Measurements from ENCODE around the gene ITSN2.
A peak's percentile ranks its signal among the peaks of the same experiment; 100 is the strongest.

The ITSN2 gene

DNA sequence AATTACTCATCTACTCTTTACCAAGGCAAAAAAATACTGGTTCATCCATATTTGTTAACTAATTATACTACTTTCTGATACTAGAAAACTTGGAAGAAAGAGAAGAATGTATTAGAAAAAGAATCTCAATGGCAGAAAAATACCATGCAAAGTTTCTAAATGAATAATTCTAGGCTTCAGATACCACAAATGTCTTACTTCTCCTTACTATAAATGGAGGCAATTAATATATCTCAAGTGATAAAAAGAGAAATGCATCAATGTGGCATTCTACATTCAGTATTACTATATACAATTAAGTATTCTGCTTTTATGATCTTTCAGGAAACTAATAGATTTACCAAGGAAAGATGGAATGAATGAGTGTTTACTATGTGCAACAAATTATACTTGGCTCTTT is 85.5 kb downstream of the ITSN2 start:
- FAIRE-seq (no peak), DNase-seq (ENCODE audit: insufficient read length, low spot score) (no peak)

DNA sequence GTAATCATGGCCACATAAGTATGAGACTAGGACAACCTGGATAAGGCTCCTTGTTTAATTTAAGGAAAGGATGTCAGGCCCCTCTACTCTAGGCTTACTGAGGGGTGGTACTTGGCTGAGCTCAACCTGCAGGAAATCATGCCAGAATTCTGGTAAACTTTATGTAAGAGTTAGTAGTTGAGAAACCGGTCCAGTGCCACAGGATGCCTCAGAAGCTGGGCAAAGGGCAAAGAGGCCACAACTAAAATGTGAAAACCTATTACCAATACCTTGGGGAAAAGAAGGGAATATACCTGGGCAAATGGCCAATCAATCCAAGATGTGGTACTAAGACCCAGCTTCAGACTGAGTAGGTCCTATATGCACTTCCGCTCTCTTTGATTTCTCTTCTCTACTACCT is 86.7 kb downstream of the ITSN2 start:
- DNase-seq (ENCODE audit: insufficient read length, low spot score) (no peak), FAIRE-seq (no peak)

DNA sequence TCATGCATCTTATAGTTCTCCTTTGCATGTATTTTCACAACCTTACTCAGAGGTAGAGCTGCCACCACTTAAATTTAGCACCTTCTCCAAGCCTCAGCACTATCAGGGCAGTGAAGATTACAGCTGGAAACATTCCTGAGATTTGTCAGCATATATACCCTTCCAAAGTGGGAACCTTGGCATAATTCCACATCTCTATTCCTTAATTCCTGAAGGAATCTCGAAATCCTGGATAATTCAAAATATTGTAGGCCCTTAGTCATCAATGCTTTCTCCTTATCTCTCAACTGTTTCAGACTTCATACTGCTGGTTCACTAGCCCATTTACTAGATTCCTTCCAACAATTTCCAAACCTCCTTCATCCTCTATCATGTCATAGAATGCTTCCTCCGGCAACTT is 87.4 kb downstream of the ITSN2 start:
- DNase-seq (ENCODE audit: insufficient read length, low spot score) (no peak), FAIRE-seq (no peak)

DNA sequence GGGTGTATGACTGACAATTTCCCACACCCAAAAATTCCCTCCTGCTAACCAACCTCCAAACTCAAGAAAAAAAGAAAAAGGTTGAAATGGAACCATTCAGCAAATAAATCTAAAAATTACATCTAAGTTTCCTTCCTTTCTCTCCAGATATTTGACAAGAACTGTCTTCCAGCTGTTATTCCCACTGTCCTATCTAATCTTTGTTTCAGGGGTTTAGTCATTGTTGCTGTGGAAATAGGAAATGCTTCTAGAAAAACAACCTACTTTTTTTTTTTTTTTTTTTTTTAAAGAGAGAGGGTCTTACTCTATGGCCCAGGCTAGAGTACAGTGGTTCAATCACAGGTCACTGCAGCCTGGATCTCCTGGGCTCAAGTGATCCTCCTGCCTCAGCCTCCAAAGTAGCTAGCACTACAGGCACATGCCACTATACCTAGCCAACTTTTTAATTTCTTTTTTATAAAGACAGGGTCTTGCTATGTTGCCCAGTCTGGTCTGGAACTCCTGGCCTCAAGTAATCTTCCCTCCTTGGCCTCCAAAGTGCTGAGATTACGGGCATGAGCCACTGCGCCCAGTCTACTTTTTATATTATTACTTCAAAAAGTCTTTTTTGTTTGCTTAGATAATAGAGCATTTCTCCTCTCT is 88.1 kb downstream of the ITSN2 start:
- no peak for DNase-seq (ENCODE audit: insufficient read length, low spot score)
- no peak for FAIRE-seq

DNA sequence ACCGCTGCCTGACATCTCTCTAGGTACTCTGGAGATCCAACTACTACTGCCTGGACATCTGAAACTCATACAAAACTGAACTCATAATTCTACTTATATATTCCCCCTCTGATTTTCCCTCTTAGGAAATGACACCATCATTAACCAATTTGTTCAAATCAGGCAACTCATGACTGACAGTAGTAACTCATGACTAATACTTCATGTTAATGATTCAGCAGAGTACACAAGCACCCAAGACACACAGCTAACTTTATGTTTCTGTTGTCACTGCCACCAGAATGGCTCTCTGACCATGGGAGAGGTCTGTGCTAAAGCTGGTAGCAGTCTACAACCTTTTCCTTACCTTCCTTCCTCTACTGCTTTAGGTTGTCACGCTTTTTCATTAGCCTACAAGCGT is 91.1 kb downstream of the ITSN2 start:
- no peak for DNase-seq (ENCODE audit: insufficient read length, low spot score)
- peak; percentile 36 for FAIRE-seq

DNA sequence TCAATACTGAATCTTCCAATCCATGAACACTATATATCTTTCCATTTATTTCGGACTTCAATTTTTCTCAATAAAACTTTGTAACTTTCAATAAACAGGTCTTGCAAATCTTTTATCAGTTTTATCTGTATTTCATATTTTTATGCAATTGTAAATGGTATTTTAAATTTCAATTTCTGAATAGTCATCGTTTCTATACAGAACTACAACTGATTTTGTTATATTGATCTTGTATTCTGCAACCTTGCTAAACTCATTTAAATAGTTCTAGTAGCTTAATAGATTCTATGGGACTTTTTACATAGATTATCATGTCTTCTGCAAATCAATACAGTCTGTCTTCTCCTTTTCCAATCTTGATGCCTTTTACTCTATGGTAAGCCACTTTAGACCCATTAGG is 95.1 kb downstream of the ITSN2 start:
- FAIRE-seq = no peak
- no peak for DNase-seq (ENCODE audit: insufficient read length, low spot score)

DNA sequence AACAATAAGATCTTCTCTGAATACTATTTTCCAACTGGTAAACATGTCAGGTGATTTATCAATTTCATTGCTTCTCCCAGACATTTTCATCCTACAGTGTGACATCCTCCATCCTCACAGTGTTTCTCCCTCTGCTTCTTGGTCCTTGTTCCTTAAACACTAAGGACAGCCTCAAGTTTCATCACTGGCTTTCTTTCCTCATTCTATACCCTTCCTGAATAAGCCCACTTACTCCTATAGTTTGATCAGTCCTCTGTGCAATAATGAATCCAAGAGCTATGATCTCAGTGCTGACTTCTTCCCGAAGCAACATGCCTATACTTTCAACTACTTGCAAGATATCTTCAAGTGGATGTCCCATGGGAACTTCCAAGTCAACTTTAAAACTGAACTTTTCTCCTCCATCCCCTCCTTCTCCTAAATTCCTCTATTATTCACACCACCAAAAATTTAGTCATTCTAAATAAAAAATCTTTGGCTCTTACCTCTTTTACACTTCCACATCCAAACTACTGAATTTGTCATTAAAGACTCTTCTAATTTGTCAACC is 97.8 kb downstream of the ITSN2 start:
- DNase-seq (ENCODE audit: insufficient read length, low spot score) (no peak), FAIRE-seq (no peak)

DNA sequence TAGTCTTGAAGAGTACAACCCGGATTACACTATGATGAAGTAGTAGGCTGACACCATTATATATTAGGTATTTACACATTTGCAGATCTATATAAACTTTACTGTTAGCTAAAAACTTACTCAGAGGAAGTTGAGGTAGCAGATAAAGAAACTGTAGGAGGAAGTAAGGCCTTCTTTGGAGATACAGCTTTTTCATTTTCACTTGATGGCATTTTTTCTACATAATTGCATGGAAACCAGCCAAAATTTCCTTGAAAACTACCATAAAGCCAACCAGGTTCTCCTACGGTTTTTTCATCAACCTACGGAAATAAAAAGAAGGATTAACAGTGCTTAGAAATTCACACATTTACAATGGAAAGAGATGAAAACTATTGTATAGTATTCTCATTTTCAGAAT is 98.9 kb downstream of the ITSN2 start:
- DNase-seq (ENCODE audit: insufficient read length, low spot score) (no peak), FAIRE-seq (no peak)

DNA sequence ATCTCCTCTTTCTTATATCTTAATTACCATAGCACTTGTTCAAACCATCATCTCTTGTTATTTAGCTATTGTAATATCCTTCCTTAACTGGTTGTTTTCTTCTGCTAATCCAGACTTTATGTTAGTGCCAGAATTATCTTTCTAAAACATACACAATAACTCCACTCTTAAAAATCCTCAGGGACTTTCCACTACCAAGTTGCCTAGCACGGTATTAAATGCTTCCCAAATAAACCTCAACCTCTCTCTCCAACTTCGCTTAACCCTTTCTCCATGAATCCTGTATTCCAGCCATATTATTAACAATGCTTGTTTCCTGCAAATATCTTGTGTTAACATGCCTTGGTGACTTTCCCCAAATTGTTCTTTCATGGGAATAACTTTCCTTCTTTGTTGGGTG is 101.0 kb downstream of the ITSN2 start:
- no peak for DNase-seq (ENCODE audit: insufficient read length, low spot score)
- no peak for FAIRE-seq

DNA sequence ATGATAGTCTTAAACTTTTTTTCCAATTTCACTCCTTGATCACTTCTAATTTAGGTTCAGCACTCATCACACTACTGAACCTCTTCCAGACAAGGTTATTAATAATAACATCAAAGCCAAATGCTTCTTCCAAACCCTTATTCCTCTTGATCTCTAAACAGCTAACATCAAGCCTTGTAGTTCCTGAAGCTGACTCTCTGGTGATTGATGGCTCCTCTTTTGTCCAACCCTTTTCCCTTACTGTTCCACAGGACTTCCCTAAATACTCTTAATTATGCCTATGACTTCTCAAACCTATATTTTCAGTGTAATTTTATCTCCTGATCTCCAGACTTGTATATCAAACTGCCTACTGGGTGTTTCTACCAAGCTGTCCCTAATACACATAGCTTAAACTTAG is 101.6 kb downstream of the ITSN2 start:
- FAIRE-seq = no peak

DNA sequence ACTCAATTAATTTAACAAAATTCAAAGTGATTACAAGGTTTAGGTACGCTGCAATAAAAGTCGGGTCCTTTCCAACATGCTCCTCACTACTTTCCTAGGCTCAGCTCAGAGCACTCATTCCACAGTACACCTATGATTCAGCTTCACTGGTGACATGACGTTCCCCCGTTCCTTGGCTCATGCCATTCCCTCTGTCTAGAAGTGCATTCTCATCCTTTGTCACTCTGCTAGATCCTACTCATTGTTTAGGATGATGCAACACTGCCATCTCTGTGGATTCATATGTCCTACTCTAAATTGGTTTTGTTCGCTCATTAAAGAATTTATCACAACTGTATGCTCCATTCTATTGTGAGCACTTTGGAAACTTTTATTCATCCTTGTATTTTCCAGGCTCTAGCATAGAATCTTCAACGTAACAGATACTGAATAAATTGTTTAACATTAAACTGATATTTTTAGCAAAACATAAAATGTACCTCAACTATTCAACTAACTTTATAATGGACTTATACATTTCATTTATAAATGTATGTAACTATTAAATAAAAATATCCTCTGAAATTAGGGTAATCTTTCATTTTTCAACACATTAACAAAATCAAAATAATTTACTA is 106.9 kb downstream of the ITSN2 start:
- FAIRE-seq (no peak), DNase-seq (ENCODE audit: insufficient read length, low spot score) (no peak)

More for the DNA sequence above, 101.6 kb downstream of the ITSN2 start:
- DNase-seq (ENCODE audit: insufficient read length, low spot score) = no peak

DNA sequence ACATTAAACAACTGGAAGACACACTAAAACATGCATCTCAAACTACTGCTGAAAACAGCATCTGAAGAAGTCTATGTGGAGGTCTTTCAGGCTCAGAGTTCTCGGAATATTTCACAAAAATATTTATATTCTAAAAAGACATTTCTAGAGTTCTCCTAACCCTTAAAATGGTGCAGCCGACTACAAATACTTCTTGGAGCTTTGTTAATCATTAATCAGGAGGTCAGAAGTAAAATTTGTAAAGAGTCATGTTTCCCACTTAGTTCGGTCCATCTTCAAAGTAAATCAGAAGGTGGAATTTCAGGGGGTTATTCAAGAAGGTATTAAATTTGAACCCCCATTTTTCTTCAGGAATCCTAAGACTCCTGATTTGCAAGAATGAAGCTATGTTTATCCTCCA is 112.7 kb downstream of the ITSN2 start:
- DNase-seq (ENCODE audit: insufficient read length, low spot score) = no peak
- no peak for FAIRE-seq

DNA sequence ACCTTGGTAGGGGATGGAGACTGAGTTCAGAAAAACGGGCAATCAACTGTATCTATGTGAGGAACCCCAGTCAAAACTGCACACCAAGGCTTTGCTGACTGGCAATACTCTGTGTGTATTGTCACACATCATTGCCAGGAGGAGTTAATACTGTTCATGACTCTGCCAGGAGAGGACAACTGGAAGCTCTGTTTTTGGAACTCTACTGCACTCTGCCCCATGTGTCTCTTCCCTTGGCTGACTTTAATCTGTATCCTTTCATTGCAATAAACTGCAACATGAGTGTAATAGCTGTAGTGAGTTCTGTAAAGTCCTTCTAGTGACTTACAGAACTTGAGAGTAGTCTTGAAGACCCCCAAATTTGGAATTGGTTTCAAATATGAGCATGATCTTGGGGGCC is 113.2 kb downstream of the ITSN2 start:
- FAIRE-seq = no peak

DNA sequence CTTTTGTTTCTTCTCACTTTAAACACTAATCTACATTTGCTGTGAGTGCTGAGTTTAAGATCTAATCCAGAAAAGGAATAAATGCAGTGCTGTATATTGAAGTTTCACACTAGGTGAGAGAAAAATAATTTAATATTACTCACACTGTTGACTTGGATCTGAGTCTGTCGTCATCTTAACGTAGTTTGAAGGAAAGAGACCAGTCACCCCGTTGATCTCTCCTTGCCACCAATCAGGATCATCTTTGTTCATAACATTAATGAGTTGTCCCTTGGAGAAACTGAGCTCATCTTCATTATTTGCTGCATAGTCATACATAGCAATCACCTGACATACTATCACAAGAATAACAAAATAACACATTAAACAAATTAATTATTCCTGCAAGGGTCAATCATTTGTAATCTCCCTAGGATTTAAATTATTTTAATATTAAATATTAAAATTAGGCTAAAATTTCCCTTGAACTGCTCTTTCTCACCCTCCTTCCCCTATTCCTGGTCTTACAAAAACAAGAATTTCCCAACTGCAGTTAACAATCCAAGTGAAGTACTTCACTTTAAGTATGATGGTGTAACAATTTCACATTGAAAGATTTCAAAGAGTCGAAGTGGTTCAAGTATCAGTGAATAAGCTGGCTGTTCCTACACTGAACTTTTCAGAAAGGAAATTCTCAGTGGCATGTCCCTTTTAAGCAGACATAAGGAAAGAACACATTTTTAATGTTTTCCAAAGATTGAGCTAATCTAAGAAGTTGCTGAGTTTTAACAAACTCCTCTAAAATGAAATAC is 114.2 kb downstream of the ITSN2 start:
- no peak for DNase-seq (ENCODE audit: insufficient read length, low spot score)
- peak; percentile 36 for FAIRE-seq

More for the DNA sequence above, 113.2 kb downstream of the ITSN2 start:
- no peak for DNase-seq (ENCODE audit: insufficient read length, low spot score)

DNA sequence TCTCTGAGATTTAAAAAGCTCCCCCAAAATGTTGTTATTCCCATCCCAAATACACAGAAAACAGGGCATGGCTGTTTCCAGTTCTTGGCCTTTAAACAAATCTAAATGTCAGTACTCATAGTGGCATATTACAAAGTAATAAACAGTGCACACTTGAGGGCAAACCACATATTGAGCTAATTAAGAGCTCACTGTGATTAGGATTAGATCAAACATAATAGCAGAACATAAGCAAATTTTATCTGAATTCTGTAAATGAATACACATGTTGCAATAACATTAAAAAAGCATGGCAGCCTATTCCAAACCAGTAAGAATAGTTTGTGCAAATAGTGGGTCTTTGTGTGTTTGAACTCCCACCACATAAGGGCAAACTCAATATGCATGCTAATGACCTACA is 118.8 kb downstream of the ITSN2 start:
- no peak for DNase-seq (ENCODE audit: insufficient read length, low spot score)
- no peak for FAIRE-seq

DNA sequence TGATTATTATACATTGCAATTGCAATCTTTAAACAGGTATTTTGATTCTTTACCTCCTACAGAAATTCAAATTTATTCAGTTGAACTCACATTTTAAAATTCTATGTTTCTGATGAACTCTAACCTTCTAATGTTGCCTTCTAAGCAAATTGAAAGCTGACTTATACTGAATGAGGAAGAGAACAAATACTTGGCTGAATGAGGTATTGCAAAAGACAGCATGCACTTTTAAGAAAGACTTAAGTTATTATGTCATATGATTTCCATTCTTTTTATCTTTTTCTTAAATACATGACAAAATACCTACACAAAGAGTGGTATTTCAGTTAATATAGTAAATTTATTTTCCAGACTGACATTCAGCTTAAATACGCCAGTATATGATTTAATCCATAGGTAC is 120.8 kb downstream of the ITSN2 start:
- FAIRE-seq = no peak
- DNase-seq (ENCODE audit: insufficient read length, low spot score) = no peak

DNA sequence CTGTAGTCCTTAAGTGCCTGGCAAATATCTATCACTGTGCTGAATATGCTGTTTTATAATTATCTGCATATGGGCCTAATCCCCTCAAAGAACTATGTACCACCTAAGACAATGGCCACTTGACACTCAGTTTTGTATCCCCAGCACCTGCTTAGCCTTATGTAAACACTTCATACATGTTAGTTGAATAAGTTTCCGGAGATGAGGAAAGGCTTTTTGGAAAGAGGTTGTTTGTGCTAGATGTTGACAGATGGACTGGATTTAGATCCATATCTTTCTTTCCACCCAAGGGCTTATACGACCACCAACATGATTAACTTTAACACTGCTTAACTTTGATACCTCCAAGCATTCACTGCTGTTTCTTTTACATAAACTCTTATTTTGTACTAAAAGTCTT is 122.2 kb downstream of the ITSN2 start:
- DNase-seq (ENCODE audit: insufficient read length, low spot score) (no peak), FAIRE-seq (no peak)

DNA sequence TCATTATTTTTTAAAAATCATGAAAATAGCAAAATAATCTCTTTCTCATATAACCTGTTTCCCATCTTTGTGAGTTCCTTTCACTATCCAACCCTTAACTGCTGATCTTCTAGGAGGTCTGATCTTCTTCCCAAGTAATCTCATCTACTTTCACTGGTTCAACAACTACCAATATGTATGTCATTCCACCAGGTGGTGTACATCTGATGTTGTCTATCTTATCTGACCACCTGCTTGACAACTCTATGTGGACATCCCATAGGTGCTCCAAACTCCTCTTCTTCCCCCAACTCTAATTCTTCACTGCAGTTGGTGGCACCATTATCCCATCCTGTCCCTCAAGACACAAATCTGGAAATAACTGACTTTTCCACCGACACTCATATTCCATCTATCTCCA is 123.0 kb downstream of the ITSN2 start:
- FAIRE-seq (no peak), DNase-seq (ENCODE audit: insufficient read length, low spot score) (no peak)

DNA sequence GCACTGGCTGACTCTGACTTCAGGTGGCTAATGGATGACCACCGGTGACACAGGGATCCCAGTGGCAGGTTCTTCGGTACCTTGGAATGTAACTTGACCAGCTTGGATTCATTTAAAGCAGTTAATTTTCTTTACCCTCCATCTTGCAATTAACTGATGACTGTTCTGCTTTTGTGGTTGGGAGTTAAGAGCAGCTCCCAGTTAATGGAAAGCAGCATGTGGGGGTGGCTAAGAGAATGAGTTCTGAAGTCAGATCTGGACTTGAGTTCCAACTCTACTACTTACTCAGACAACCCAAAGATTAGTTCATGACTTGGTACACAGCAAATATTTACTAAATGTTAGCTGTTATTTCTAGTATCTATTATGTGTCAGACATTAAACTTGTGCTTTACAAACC is 127.0 kb downstream of the ITSN2 start:
- DNase-seq (ENCODE audit: insufficient read length, low spot score) (no peak), FAIRE-seq (no peak)

DNA sequence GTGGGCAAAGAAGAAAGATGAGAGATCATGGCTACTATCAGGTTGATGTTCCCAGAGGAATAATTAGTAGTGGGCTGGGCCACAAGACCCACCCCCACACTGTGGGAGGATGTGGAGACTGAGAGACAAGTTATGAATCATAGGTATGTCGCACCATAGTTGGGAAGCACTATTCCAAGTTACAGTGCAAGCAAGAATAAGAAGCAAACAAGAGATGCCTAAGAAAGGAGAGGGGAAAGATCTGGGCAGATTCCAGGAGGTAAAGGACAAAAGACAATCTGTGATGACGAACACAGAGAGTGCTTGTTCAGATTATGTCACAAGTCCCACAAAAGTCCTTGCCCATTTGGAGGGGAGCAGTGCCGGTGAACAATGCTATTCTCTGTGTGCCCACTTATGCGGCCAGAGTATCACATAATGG is 128.9 kb downstream of the ITSN2 start:
- no peak for FAIRE-seq

DNA sequence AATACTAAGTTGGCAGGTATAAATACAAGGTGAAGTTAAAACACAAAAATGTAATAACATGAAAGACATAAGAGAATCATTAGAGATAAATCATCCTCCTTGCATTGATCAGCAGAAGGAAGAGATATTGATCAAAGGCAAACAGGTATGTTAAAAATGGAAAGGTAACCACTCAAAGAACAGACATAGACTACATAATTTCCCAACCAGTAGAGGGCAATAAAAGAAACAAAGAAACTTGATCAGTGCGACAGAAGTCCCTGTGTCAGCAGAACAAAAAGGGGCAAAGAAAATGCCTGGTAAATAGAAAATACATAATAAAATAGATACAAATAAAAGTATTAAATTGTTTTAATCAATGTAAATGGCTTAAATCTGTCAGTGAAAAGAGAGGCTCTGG is 131.9 kb downstream of the ITSN2 start:
- no peak for DNase-seq (ENCODE audit: insufficient read length, low spot score)
- FAIRE-seq = no peak

More for the DNA sequence above, 128.9 kb downstream of the ITSN2 start:
- no peak for DNase-seq (ENCODE audit: insufficient read length, low spot score)

All from HTR-8/SVneo (cell line).